Gastrocnemius medialis (tissue), 4 donors: ENCODE data around the gene SPEF2.

Experiments
- CTCF ChIP-seq, 5 experiments: fragments of 450-650 bp in 3 of 5; fragments of 200-600 bp in 2 of 5; sonication (generic) in 2 of 5; IDR thresholded peaks in 4 of 5; conservative IDR thresholded peaks in 1 of 5; 1 replicate in 4 of 5; 2 replicates in 1 of 5; pipeline ENCODE4 v1.5.1; 2016 to 2019; ENCODE audit warnings: antibody characterized with exemption in 5 of 5, mild to moderate bottlenecking in 3 of 5, moderate library complexity in 3 of 5
- POLR2A ChIP-seq, 2 donors: fragments of 450-650 bp; IDR thresholded peaks; one replicate each; pipeline ENCODE4 v1.6.1; 2017; ENCODE audit warnings: antibody characterized with exemption in 2 of 2, mild to moderate bottlenecking in 2 of 2, moderate library complexity in 2 of 2

- TF ChIP-seq CTCF (IDR thresholded peaks at IDR 0.05 in 4 of 5, conservative IDR thresholded peaks at IDR 0.05 in 1 of 5) (no peak), POLR2A (IDR thresholded peaks at IDR 0.05) (no peak)
Measured at GRCh38 chr5:35852773-35853172, 235.1 kb downstream of the SPEF2 start.
